GM19351 (cell line): ENCODE data around the gene RASA1.
A peak's percentile ranks its signal among the peaks of the same experiment; 100 is the strongest.
"Not testable (repeated sequence)": the region's sequence is repeated elsewhere in the genome, so short reads cannot be mapped to it uniquely, and the experiment has no call there.

ENCODE experiments used
- ATAC-seq: cut with Tn5 transposase; IDR thresholded peaks from one replicate; pipeline ENCODE4 v1.9.1; 2021; ENCODE audit warnings: mild to moderate bottlenecking, moderate library complexity; ENCODE audit not compliant: unreplicated experiment

RASA1 gene

DNA sequence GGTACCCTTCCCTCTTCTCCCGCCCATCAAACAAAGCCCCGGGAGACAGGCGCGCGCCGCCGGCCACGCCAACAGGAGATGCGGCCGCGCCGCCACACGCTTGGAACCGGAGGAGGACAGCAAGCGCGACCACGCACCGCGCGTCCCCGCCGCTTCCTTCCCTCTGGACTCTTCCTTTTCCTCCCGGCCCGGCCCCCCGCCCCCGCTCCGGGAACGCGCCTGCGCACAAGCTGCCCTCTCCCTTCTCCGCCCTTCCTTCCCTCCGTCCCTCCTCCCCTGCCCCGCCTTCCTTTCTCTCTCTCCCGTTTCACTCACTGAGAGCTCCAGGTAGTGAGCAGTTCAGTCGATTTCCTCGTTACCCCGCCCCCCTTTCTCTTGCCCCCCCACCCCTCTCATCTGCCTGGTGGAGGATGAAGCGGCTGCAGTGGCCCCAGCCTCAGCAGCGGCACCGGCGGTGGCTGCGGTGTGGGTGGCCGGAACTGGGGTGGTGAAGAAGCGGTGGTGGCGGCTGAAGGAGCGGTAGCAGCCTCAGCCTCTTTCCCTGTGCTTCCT, at the start of gene RASA1:
RASA1 (plus strand) TSS at position 310 of the 552 bp plus-strand sequence. CDS start 569 bp downstream, outside the sequence.
- peak; percentile 41 for ATAC-seq

DNA sequence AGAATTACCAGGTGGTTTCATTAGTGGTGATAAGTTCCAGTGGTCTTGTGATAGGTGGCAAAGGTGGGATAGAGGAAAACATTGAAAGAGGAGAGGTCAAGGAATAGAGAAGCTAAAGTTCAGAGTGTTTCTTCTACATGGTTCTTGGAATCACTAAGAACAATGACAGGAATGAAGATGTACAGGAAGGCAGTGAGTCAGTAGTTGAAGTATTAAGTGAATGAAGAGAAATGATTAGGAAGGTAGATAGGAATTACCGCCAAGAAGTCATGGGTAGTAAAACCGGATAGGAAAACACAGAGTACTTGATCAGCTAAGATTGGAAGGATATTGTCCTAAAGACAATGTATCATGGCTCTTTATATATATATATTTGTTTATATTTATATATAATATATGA, 37.9 kb upstream of the RASA1 start:
- no peak for ATAC-seq

DNA sequence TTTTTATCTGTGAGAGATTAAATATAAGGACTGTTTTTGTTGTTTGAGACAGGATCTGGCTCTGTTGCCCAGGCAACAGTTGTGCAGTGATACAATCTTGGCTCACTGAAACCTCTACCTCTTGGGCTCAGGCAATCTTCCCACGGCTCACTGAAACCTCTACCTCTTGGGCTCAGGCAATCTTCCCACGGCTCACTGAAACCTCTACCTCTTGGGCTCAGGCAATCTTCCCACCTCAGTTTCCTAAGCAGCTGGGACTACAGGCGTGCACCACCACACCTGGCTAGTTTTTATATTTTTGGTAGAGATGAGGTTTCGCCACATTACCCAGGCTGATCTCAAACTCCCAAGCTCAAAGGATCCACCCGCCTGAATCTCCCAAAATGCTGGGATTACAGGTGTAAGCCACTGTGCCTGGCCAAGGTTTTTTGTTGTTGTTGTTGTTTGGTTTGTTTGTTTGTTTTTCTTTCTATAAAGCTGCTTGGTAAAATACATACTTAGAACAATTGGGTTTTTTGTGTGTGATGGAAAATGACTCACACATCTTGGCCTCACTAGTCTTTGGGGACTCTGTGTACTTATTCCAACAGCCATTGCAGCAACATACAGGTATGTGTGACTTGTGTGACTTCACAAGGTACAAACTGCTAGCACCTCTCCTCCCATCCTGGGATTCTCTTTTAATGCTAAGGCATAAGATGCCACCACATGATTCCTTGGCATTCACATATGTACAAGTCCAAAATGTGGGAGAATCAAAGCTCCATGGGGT, 36.5 kb upstream of the RASA1 start:
- ATAC-seq, result peak; percentile 96

DNA sequence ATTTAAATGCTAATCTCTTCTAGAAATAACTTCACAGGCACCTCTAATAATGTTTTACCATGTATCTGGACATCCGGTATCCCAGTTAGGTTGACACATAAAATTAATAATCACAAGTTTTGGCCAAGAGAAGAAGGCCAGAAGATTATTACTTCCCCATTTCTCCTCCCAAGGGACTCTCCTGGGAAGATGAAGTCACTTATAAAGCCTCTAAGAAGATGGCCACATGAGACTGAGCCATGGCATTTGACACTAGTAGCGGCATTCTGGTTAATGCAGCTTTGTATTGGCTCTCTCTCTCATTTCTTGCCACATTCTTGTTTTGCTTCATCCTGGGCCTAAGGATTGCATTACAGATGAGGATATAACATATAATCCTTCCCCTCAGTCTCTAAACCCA, 34.5 kb upstream of the RASA1 start:
- no peak for ATAC-seq

DNA sequence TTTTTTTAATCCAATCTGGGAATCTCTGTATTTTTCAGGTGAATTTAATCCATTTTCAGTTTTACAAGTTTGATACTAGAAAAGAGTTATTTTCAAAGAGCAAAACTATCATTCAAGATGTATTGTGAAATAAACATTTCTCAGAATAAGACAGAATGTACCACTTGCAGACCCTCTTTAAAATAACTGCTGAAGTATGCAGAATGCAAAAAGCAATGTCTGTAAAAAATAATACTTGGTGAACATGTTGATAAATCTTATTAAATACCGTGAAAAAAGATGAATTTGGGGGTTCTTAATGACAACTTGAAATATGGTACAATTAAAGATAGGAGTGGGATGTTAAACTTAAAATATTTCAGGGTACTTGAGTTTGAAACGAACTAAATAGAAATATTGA, 26.1 kb upstream of the RASA1 start:
- no peak for ATAC-seq

DNA sequence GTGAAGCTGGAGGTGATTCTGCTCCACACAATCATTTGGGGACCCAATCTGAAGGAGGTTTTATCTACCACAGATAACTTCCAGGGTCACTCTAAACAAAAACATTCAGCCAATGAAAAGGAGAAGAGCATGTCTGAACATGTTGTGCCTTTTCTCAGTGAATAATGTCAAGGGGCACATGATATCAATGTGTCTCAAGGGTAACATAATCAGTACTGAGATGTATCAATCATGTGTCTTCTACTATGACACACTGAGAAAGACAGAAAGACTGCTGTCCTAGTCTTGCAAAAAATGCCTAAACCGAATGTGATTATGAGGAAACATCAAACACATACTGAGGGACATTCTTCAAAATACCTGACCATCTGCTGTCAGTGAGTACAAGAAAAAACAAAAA, 25.4 kb upstream of the RASA1 start:
- no peak for ATAC-seq

DNA sequence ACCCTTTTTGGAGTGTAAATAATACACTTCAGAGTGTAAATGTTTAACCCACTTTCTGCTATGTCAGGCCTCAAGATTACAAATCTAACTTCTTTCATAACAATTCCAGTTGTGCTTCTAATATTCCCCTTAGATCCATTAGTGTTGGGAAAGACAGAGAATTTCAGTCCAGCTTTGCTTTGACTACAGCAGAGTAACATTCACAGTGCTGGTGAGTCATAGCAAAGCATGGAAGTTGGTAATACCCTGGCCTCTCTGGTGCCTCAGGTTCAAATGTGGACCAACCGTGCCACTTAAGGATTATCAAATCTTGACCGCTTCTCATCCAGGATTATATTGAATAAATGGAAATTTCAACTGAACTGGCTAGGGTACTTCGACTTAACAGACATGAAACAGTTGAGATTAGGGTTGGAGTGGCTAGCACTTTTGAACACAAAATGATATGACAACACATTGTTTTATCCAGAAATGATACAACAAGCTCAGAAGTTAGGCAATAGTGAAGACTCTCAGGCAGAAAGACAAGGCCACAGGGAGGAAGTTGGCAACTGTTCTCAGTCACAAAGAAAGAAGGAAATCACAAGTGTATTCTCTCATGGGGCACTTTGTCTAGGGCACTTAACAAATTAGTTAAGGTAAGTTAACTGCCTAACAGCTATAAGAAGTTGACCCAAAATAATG, 24.4 kb upstream of the RASA1 start:
- ATAC-seq, result no peak

DNA sequence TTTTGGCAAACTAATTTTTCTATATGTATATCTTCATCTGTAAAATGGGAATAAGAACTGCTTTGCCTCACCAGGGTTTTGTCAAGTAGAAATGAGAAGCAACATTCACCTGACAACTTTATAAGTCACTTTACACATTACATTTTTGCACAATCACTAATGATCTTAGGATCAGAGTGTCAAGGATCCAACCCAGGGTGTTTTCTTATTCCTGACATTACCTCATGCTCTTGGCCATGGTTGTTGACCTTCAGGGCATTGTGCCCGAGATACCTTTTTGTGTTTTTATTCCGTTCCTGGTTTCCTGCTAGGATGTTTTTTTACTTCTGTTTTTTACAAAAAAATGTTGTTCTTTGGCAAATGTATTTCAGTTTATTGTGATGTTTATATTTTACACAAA, 22.2 kb upstream of the RASA1 start:
- ATAC-seq, result no peak

DNA sequence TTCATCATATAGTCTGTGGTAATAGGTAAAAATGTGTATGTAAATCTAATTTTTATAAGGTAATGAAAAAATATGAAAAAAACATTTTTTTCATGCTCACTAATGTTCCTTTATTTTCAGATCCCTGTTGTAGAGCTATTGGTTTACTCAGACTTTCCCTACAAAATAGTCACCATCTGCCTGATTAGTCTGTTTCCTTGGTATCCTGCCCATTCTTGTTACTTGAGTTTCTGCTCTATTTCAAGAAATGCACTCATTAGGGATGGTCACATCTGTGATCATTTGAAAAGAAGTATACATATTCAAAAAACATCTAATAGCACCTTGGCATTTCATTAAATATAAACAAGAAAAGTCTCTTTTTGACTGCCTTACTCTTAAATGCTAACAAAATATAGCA, 21.6 kb upstream of the RASA1 start:
- no peak for ATAC-seq

DNA sequence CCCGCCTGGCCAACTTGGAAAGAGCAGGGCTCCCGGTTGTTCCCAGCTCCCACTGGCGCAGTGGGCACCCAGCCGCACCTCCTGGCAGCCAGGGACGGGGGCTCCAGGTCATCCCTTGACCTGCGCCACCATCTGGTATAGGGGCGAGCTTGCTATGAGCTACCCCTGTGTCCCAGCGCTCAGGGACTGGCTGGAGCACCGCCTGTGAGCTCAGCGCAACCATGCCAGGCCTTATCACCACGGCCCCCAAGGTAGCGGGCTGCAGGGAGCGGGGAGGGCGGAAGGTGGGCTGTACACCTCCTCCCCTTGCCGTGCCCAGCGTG, 15.4 kb upstream of the RASA1 start:
- no peak for ATAC-seq

DNA sequence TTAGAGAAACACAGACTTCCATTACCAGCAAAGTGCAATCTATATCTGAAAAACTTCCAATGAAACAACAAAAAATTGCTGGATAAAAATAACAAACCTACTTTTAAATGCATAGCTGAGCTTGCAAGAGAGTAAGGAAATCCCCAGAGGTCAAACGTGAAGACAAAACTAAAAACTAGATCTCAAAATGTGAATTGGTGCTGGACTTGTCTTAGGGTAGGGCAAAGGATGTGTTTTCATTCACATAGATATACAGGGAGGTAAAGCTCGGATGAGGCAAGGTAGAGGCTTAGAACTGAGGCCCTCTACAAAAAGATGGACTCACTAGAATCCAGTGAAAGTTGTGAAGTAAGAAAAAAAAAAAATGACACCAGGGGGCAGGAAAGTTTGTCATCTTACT, 13.6 kb upstream of the RASA1 start:
- no peak for ATAC-seq

DNA sequence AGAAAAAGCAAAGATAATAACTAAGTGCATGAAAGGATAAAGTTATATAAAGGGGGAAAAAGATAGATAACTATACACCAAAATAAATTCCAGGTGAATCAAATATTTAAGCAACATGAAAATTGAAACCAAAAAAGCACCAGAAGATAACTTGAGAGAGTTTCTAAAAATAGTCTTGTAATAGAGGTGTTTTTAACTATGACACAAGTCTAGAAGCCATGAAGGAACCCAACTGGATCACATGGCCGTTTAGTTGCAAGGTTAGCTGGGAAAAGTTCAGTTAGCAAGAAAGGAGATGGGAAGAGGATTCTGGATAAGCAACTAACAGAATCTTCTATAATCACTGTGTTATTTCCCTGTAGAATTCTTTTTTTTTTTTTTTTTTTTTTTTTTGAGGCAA, 9.2 kb upstream of the RASA1 start:
- no peak for ATAC-seq

DNA sequence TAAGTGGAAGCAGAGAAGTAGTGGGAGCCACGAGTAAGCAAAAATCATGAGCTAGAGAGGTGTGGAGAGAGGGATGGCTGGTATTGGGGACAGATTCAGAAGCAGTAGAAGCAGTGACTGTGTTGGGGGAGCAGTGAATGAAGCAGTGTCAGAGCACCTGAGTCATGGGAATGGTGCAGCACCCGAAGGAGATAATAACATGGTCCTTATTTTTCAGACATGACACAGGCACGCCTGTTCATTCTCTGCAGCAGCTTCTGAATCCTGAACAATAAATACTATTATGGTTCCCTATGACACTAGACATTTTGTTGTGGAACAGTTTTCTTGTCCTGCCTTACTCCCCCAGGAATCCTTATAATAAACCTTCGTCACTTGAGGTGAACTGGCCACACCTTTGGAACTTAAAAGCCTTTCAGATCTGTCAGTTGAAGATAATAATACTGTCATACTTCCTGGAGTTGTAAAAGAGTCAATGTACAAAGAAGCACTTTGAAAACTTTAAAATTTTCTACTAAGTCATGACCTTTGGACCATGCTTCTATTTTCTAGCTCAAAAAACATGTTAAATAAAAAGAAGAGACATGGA, 7.0 kb upstream of the RASA1 start:
- no peak for ATAC-seq

DNA sequence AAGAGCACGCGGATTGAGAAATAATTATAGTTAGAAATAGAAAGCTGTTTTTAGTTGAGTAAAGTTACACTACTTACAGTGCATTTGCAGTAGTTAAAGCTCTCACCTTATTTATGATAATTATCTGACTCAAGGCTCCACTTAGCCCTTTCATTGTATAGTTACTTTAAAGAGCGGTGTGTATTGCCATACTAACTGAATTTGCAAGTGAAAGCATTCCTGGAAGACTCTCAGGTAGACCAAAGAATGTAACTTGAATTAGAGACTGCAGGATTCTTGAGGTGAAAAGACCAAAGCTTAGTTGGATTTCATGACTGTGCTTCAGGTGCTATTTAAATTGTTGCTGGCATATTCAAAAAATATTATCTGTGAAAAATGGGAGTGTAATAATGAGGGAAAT, 4.2 kb upstream of the RASA1 start:
- no peak for ATAC-seq

DNA sequence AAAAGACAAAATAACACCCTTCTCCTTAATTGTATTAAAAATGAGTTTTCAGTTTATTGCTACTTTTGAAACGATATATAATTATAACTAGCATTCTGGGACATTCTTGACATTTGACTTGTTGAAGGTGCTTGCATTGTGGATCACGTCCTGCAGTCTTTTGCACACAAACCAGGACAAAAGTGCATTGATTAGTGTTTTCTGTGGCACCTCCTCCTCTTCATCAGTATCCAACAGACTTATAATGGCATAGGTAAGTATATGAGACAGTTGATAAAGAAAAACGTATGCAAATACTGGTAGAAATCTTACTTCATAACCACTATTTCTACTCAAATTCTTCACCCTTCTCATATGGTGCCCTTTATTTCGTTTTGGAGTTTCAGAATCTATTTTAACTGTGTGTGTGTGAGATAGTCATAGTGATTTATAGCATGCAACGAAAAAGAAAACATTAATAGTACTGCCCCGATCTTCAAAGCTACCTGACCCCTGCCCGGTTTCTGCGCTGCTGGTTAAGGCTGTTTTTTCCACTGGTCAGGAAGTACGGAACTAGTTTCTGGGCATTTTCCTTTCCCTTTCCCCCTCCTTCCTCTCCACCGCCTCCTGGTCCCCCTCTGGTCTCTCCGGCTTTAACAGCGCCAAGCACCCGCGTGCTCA, 639 bp upstream of the RASA1 start:
- peak; percentile 23 for ATAC-seq

DNA sequence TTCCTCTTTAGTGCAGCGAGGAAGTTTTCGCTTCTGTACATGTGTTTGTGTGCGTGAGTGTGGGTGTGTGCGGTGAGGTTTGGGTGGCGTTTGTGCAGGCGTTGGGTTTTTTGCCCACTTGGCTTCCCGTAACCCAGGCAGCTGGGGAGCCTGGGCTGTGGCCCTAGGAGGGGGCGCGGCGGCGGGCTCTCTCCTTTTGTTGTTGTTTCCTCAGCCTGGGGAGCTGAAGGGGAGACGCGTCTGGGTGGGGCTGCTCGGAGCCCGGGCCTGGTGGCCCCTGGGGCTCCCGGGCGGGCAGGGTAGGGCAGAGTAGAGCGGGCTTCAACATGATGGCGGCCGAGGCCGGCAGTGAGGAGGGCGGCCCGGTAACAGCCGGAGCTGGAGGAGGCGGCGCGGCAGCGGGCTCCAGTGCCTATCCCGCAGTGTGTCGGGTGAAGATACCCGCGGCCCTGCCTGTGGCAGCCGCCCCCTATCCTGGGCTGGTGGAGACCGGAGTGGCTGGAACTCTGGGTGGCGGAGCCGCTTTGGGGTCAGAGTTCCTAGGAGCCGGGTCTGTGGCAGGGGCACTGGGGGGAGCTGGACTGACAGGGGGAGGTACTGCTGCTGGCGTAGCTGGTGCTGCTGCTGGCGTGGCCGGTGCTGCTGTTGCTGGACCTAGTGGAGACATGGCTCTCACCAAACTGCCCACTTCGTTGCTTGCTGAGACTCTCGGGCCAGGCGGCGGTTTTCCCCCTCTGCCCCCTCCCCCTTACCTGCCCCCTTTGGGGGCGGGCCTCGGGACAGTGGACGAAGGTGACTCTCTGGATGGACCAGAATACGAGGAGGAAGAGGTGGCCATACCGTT, 665 bp downstream of the RASA1 start:
- peak; percentile 51 for ATAC-seq

DNA sequence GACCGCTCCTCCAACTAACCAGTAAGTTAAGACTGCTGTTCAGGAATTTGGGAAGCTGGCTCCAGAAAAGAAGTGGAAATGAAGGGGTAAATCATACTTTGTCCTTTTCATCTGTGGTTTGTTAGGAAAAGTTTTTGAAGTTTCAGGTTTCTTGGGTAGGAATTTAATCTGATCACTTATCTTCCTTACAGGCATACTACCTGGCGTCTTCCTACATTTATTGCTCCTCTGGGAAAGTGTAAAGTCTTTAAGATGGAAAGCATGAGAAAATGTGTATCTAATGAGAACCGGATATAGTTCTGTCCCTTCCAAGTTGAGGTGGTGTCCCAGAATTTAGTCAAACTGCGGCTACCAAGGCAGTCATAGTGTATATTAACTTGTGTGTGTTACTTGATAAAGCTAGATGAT, 1.3 kb downstream of the RASA1 start:
- ATAC-seq, result no peak

DNA sequence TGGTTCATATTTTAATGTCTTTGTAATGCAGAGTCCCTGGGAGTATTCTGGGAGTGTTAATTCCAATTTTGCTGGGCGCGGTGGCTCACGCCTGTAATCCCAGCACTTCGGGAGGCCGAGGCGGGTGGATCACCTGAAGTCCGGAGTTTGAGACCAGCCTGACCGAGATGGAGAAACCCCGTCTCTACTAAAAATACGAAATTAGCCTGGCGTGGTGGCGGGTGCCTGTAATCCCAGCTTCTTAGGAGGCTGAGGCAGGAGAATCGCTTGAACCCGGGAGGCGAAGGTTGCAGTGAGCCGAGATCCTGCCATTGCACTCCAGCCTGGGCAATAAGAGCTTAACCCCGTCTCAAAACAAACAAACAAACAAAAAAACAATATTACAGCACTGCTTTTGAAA, 3.2 kb downstream of the RASA1 start:
- not testable (repeated sequence) for ATAC-seq

DNA sequence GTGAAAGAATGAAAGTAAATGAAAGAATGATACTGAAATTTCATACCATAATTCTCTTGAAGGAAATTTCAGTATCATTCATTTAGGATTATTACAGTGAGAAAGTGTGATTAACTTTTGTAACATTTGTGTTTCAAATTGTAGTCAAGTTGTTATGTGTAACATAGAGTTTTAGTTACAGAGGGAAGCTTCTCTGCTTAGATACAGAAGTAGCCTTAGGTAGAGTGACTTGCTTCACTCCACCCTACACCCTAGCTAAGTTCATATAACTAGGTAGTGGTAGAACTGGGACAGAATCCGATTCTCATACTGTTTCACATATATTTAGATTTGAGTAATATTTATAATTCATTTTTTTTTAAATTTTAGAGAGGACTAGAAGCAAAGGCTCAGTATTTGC, 9.0 kb downstream of the RASA1 start:
- ATAC-seq, result no peak

DNA sequence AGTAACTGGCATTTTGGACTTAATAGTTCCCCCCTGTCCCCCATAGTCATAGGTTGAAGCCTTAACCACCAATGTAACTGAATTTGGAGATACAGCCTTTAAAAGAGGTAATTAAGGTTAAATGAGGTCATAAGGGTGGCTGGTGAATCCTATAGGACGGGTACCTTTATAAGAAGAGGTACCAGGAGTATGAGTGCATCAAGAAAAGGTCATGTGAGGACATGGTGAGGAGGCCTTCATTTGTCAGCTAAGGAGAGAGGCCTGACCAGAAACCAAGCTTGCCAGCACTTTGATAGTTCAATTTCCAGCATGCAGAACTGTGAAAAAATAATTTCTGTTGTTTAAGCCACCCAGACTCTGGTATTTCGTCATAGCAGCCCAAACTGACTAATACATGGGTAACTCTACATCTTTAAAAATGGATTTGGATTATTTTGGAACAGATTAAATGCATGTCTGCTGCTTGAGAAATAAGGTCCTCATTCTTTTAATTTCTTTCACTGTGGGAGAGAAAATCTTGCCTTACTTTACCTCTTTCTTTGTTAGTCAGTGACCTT, 9.7 kb downstream of the RASA1 start:
- ATAC-seq, result no peak
